Mesenchymal stem cell (in vitro differentiated cells and primary cell): ENCODE data around the gene DYNC1H1.

Experiments
- DNase-seq: peaks from one replicate; pipeline ENCODE4 v3.0.0-alpha.2; 2013
- H2AFZ ChIP-seq: one replicate; pipeline ENCODE4 v1.6.1; 2013; ENCODE audit warnings: low read depth, mild to moderate bottlenecking, control low read depth, inconsistent platforms, low read length, moderate library complexity
- H2AK5ac ChIP-seq: 2 replicates; pipeline ENCODE4 v1.6.1; 2013; ENCODE audit warnings: low read length, moderate library complexity, mild to moderate bottlenecking, inconsistent platforms; ENCODE audit not compliant: severe bottlenecking
- H2BK120ac ChIP-seq: one replicate; pipeline ENCODE4 v1.6.1; 2013; ENCODE audit warnings: low read depth, mild to moderate bottlenecking, inconsistent platforms, low read length, moderate library complexity
- H2BK12ac ChIP-seq, 2 experiments: one replicate each; pipeline ENCODE4 v1.6.1; 2013; ENCODE audit warnings: inconsistent platforms in 2 of 2, low read length in 2 of 2, mild to moderate bottlenecking in 2 of 2, moderate library complexity in 2 of 2, control low read depth in 1 of 2
- H2BK15ac ChIP-seq: one replicate; pipeline ENCODE4 v1.6.1; 2013; ENCODE audit warnings: mild to moderate bottlenecking, low read depth, inconsistent platforms; ENCODE audit not compliant: poor library complexity, severe bottlenecking
- H2BK5ac ChIP-seq: 2 replicates; pipeline ENCODE4 v1.6.1; 2013; ENCODE audit warnings: low read depth, mild to moderate bottlenecking, low read length, control low read depth, inconsistent platforms; ENCODE audit not compliant: poor library complexity, severe bottlenecking
- H3K14ac ChIP-seq, 2 experiments: one replicate each; pipeline ENCODE4 v1.6.1; 2013; ENCODE audit warnings: inconsistent platforms in 2 of 2, low read length in 2 of 2, control low read depth in 1 of 2, mild to moderate bottlenecking in 1 of 2, moderate library complexity in 1 of 2
- H3K18ac ChIP-seq, 2 experiments: one replicate each; pipeline ENCODE4 v1.6.1; 2013; ENCODE audit warnings: inconsistent platforms in 2 of 2, low read length in 2 of 2, control low read depth in 1 of 2, low read depth in 1 of 2, mild to moderate bottlenecking in 1 of 2
- H3K23ac ChIP-seq, 2 experiments: one replicate each; pipeline ENCODE4 v1.6.1; 2013; ENCODE audit warnings: inconsistent platforms in 2 of 2, low read length in 2 of 2, mild to moderate bottlenecking in 2 of 2, moderate library complexity in 2 of 2, control low read depth in 1 of 2
- H3K27ac ChIP-seq: 2 replicates; pipeline ENCODE4 v1.5.1; 2013; ENCODE audit warnings: mild to moderate bottlenecking, moderate library complexity, low read length, control low read depth, inconsistent platforms; ENCODE audit not compliant: poor library complexity, severe bottlenecking
- H3K27me3 ChIP-seq, 2 experiments: 2 replicates each; pipeline versions ENCODE4 v1.6.1 to v1.7.0; 2013; ENCODE audit warnings: low read length in 2 of 2, mild to moderate bottlenecking in 2 of 2, moderate library complexity in 2 of 2, control low read depth in 1 of 2, inconsistent platforms in 1 of 2; ENCODE audit not compliant: control insufficient read depth in 1 of 2, insufficient read depth in 1 of 2
- H3K36me3 ChIP-seq, 2 experiments: 2 replicates each; pipeline versions ENCODE4 v1.6.1 to v1.7.0; 2013; ENCODE audit warnings: low read length in 2 of 2, control low read depth in 1 of 2, inconsistent platforms in 1 of 2, low read depth in 1 of 2, mild to moderate bottlenecking in 1 of 2; ENCODE audit not compliant: insufficient read depth in 2 of 2, control insufficient read depth in 1 of 2
- H3K4ac ChIP-seq, 2 experiments: one replicate each; pipeline ENCODE4 v1.6.1; 2013; ENCODE audit warnings: inconsistent platforms in 2 of 2, low read length in 2 of 2, mild to moderate bottlenecking in 2 of 2, moderate library complexity in 2 of 2, control low read depth in 1 of 2, low read depth in 1 of 2
- H3K4me1 ChIP-seq: 2 replicates; pipeline ENCODE4 v1.6.1; 2013; ENCODE audit warnings: low read depth, low read length, control low read depth; ENCODE audit not compliant: control insufficient read depth, insufficient read depth
- H3K4me2 ChIP-seq: 2 replicates; pipeline ENCODE4 v1.6.1; 2013; ENCODE audit warnings: low read length, mild to moderate bottlenecking, inconsistent platforms; ENCODE audit not compliant: poor library complexity, severe bottlenecking
- H3K4me3 ChIP-seq, 2 experiments: 2 replicates each; pipeline versions ENCODE4 v1.5.1 to v1.7.0; 2013; ENCODE audit warnings: low read length in 2 of 2, mild to moderate bottlenecking in 2 of 2, control low read depth in 1 of 2, low read depth in 1 of 2; ENCODE audit not compliant: insufficient read depth in 1 of 2
- H3K79me1 ChIP-seq: replicated peaks from 2 replicates; pipeline ENCODE4 v1.6.1; 2013; ENCODE audit warnings: mild to moderate bottlenecking, control low read depth, low read length, inconsistent platforms; ENCODE audit not compliant: poor library complexity, severe bottlenecking
- H3K9ac ChIP-seq: 2 replicates; pipeline ENCODE4 v1.7.0; 2013; ENCODE audit warnings: mild to moderate bottlenecking, low read length, moderate library complexity
- H3K9me3 ChIP-seq: 2 replicates; pipeline ENCODE4 v1.7.0; 2013; ENCODE audit warnings: mild to moderate bottlenecking, low read length; ENCODE audit not compliant: control insufficient read depth
- H4K8ac ChIP-seq: one replicate; pipeline ENCODE4 v1.6.1; 2013; ENCODE audit warnings: inconsistent platforms, mild to moderate bottlenecking, low read length, moderate library complexity
- H4K91ac ChIP-seq: one replicate; pipeline ENCODE4 v1.6.1; 2013; ENCODE audit warnings: mild to moderate bottlenecking, low read length, inconsistent platforms
- WGBS: methylation state at CpG from one replicate; pipeline ENCODE4 v1.1.7; 2013; ENCODE audit warnings: mixed read lengths; 5-methylcytosine and 5-hydroxymethylcytosine counted together

DYNC1H1 gene

DNA sequence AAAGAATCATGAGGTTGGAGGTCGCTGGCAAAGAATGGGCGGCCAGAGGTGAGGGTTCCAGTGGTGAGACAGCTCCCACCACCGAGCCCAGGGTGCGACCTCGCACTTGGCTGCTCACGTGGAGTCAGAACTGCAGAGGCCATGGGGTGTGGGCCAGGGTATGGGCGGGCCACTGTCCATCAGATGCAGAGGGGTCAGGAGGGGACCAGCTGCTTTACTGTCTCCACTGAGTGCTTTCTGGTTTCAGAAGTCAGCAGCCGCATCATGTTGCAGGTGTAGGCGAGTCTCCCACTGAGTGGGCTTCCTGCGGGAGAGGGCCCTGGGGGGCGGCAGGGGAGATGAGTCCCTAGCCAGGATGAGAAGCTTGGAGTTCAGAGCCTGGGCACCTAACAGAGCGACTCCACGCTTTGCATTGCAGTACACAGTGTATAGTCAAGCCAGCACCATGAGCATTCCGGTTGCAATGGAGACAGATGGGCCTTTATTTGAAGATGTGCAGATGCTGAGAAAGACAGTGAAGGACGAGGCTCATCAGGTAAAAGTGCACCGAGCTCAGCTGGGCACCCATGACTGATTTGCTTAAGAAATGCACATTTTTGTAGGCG lies 46.9 kb upstream of the DYNC1H1 start:
- Histone ChIP-seq H3K79me1 (peaks cover 16% of the 10 kb centered on the region), H3K14ac (no peak overlapping the region)

GRCh38 chr14:101918065-101918989 lies 46.0 kb upstream of the DYNC1H1 start:
- Histone ChIP-seq H3K79me1 (peaks cover 17% of the 10 kb centered on the region), H2BK5ac (no peak overlapping the region)

More for the DNA sequence above, 46.9 kb upstream of the DYNC1H1 start:
- no peak for DNase-seq
- WGBS = 74% methylated on average over 17 of the region's 17 CpGs
- H3K4me3 ChIP-seq = peak overlapping the region in 1 of 2 experiments; percentile 31
- no peak overlapping the region for H3K4ac ChIP-seq
- no peak overlapping the region for H2BK5ac ChIP-seq
- H2BK12ac ChIP-seq = no peak overlapping the region
- H4K91ac ChIP-seq = no peak overlapping the region
- H3K18ac ChIP-seq = no peak overlapping the region
- no peak overlapping the region for H2BK120ac ChIP-seq
- no peak overlapping the region for H4K8ac ChIP-seq
- no peak overlapping the region for H3K23ac ChIP-seq
- H3K36me3 ChIP-seq = peaks cover 34 to 43% of the 10 kb centered on the region in 2 experiments
- H3K27me3 ChIP-seq = no peaks in the 10 kb centered on the region
- H2AK5ac ChIP-seq = no peak overlapping the region
- no peak overlapping the region for H2BK15ac ChIP-seq
- H2AFZ ChIP-seq = no peak overlapping the region
- H3K4me1 ChIP-seq = peaks cover 13% of the 10 kb centered on the region
- H3K27ac ChIP-seq = no peak overlapping the region
- peak overlapping the region; percentile 43 for H3K9ac ChIP-seq
- no peak overlapping the region for H3K4me2 ChIP-seq
- no peaks in the 10 kb centered on the region for H3K9me3 ChIP-seq

GRCh38 chr14:101920271-101920670 lies 44.1 kb upstream of the DYNC1H1 start:
- H3K79me1 ChIP-seq = peaks cover 13% of the 10 kb centered on the region
- H3K4me1 ChIP-seq = peaks cover 13% of the 10 kb centered on the region
- H3K23ac ChIP-seq = no peak overlapping the region
- no peak overlapping the region for H2BK15ac ChIP-seq
- no peaks in the 10 kb centered on the region for H3K27me3 ChIP-seq
- H4K8ac ChIP-seq = no peak overlapping the region
- no peak overlapping the region for H2AK5ac ChIP-seq
- H3K14ac ChIP-seq = no peak overlapping the region
- 74% methylated on average over 4 of the region's 4 CpGs for WGBS
- peaks cover 28 to 38% of the 10 kb centered on the region in 2 experiments for H3K36me3 ChIP-seq
- no peak overlapping the region for H2BK12ac ChIP-seq
- no peak overlapping the region for H4K91ac ChIP-seq
- DNase-seq = no peak
- no peak overlapping the region for H3K18ac ChIP-seq
- no peak overlapping the region for H2BK5ac ChIP-seq
- H3K4me3 ChIP-seq = no peak overlapping the region
- H3K4ac ChIP-seq = no peak overlapping the region
- H2BK120ac ChIP-seq = no peak overlapping the region
- no peaks in the 10 kb centered on the region for H3K9me3 ChIP-seq
- no peak overlapping the region for H2AFZ ChIP-seq
- no peak overlapping the region for H3K9ac ChIP-seq
- no peak overlapping the region for H3K4me2 ChIP-seq
- H3K27ac ChIP-seq = no peak overlapping the region

More at GRCh38 chr14:101918065-101918989, 46.0 kb upstream of the DYNC1H1 start:
- Histone ChIP-seq H3K4me2 (no peak overlapping the region), H2BK12ac (no peak overlapping the region), H3K4me3 (peak overlapping the region in 1 of 2 experiments; percentile 31), H3K36me3 (peaks cover 35 to 46% of the 10 kb centered on the region in 2 experiments), H3K9ac (peak overlapping the region; percentile 43), H3K14ac (no peak overlapping the region), H2BK120ac (no peak overlapping the region), H4K8ac (no peak overlapping the region), H3K27me3 (no peaks in the 10 kb centered on the region), H3K9me3 (no peaks in the 10 kb centered on the region), H2AFZ (no peak overlapping the region), H2BK15ac (no peak overlapping the region), H4K91ac (no peak overlapping the region), H3K18ac (no peak overlapping the region), H3K4ac (no peak overlapping the region), H2AK5ac (no peak overlapping the region), H3K27ac (no peak overlapping the region), H3K4me1 (peaks cover 13% of the 10 kb centered on the region), H3K23ac (no peak overlapping the region)
- WGBS = 54% methylated on average over 10 of the region's 22 CpGs
- DNase-seq = peak; percentile 9

GRCh38 chr14:101922866-101923265 lies 41.5 kb upstream of the DYNC1H1 start:
- Histone ChIP-seq H3K18ac (no peak overlapping the region), H3K4me3 (no peak overlapping the region), H2AK5ac (no peak overlapping the region), H3K27ac (no peak overlapping the region), H2BK15ac (no peak overlapping the region), H3K9me3 (no peaks in the 10 kb centered on the region), H3K4ac (no peak overlapping the region), H3K27me3 (no peaks in the 10 kb centered on the region), H3K4me2 (no peak overlapping the region), H2BK120ac (no peak overlapping the region), H4K8ac (no peak overlapping the region), H2BK5ac (no peak overlapping the region), H3K9ac (no peak overlapping the region), H2BK12ac (no peak overlapping the region), H2AFZ (no peak overlapping the region), H3K36me3 (peaks cover 21 to 33% of the 10 kb centered on the region in 2 experiments), H3K79me1 (peaks cover 2% of the 10 kb centered on the region), H3K14ac (no peak overlapping the region), H3K4me1 (peaks cover under 1% of the 10 kb centered on the region), H4K91ac (no peak overlapping the region), H3K23ac (no peak overlapping the region)
- no peak for DNase-seq
- WGBS = 93% methylated on average over 7 of the region's 7 CpGs
